Mesenchymal stem cell (in vitro differentiated cells and primary cell): ENCODE data around the gene MATCAP1.

Source experiments
- DNase-seq: peaks from one replicate; pipeline ENCODE4 v3.0.0-alpha.2; 2013
- H2AFZ ChIP-seq: one replicate; pipeline ENCODE4 v1.6.1; 2013; ENCODE audit warnings: low read depth, mild to moderate bottlenecking, control low read depth, inconsistent platforms, low read length, moderate library complexity
- H2AK5ac ChIP-seq: 2 replicates; pipeline ENCODE4 v1.6.1; 2013; ENCODE audit warnings: low read length, moderate library complexity, mild to moderate bottlenecking, inconsistent platforms; ENCODE audit not compliant: severe bottlenecking
- H2BK120ac ChIP-seq: one replicate; pipeline ENCODE4 v1.6.1; 2013; ENCODE audit warnings: low read depth, mild to moderate bottlenecking, inconsistent platforms, low read length, moderate library complexity
- H2BK12ac ChIP-seq, 2 experiments: one replicate each; pipeline ENCODE4 v1.6.1; 2013; ENCODE audit warnings: inconsistent platforms in 2 of 2, low read length in 2 of 2, mild to moderate bottlenecking in 2 of 2, moderate library complexity in 2 of 2, control low read depth in 1 of 2
- H2BK15ac ChIP-seq: one replicate; pipeline ENCODE4 v1.6.1; 2013; ENCODE audit warnings: mild to moderate bottlenecking, low read depth, inconsistent platforms; ENCODE audit not compliant: poor library complexity, severe bottlenecking
- H2BK5ac ChIP-seq: 2 replicates; pipeline ENCODE4 v1.6.1; 2013; ENCODE audit warnings: low read depth, mild to moderate bottlenecking, low read length, control low read depth, inconsistent platforms; ENCODE audit not compliant: poor library complexity, severe bottlenecking
- H3K14ac ChIP-seq, 2 experiments: one replicate each; pipeline ENCODE4 v1.6.1; 2013; ENCODE audit warnings: inconsistent platforms in 2 of 2, low read length in 2 of 2, control low read depth in 1 of 2, mild to moderate bottlenecking in 1 of 2, moderate library complexity in 1 of 2
- H3K18ac ChIP-seq, 2 experiments: one replicate each; pipeline ENCODE4 v1.6.1; 2013; ENCODE audit warnings: inconsistent platforms in 2 of 2, low read length in 2 of 2, control low read depth in 1 of 2, low read depth in 1 of 2, mild to moderate bottlenecking in 1 of 2
- H3K23ac ChIP-seq, 2 experiments: one replicate each; pipeline ENCODE4 v1.6.1; 2013; ENCODE audit warnings: inconsistent platforms in 2 of 2, low read length in 2 of 2, mild to moderate bottlenecking in 2 of 2, moderate library complexity in 2 of 2, control low read depth in 1 of 2
- H3K27ac ChIP-seq: 2 replicates; pipeline ENCODE4 v1.5.1; 2013; ENCODE audit warnings: mild to moderate bottlenecking, moderate library complexity, low read length, control low read depth, inconsistent platforms; ENCODE audit not compliant: poor library complexity, severe bottlenecking
- H3K27me3 ChIP-seq, 2 experiments: 2 replicates each; pipeline versions ENCODE4 v1.6.1 to v1.7.0; 2013; ENCODE audit warnings: low read length in 2 of 2, mild to moderate bottlenecking in 2 of 2, moderate library complexity in 2 of 2, control low read depth in 1 of 2, inconsistent platforms in 1 of 2; ENCODE audit not compliant: control insufficient read depth in 1 of 2, insufficient read depth in 1 of 2
- H3K36me3 ChIP-seq, 2 experiments: 2 replicates each; pipeline versions ENCODE4 v1.6.1 to v1.7.0; 2013; ENCODE audit warnings: low read length in 2 of 2, control low read depth in 1 of 2, inconsistent platforms in 1 of 2, low read depth in 1 of 2, mild to moderate bottlenecking in 1 of 2; ENCODE audit not compliant: insufficient read depth in 2 of 2, control insufficient read depth in 1 of 2
- H3K4ac ChIP-seq, 2 experiments: one replicate each; pipeline ENCODE4 v1.6.1; 2013; ENCODE audit warnings: inconsistent platforms in 2 of 2, low read length in 2 of 2, mild to moderate bottlenecking in 2 of 2, moderate library complexity in 2 of 2, control low read depth in 1 of 2, low read depth in 1 of 2
- H3K4me1 ChIP-seq: 2 replicates; pipeline ENCODE4 v1.6.1; 2013; ENCODE audit warnings: low read depth, low read length, control low read depth; ENCODE audit not compliant: control insufficient read depth, insufficient read depth
- H3K4me2 ChIP-seq: 2 replicates; pipeline ENCODE4 v1.6.1; 2013; ENCODE audit warnings: low read length, mild to moderate bottlenecking, inconsistent platforms; ENCODE audit not compliant: poor library complexity, severe bottlenecking
- H3K4me3 ChIP-seq, 2 experiments: 2 replicates each; pipeline versions ENCODE4 v1.5.1 to v1.7.0; 2013; ENCODE audit warnings: low read length in 2 of 2, mild to moderate bottlenecking in 2 of 2, control low read depth in 1 of 2, low read depth in 1 of 2; ENCODE audit not compliant: insufficient read depth in 1 of 2
- H3K79me1 ChIP-seq: replicated peaks from 2 replicates; pipeline ENCODE4 v1.6.1; 2013; ENCODE audit warnings: mild to moderate bottlenecking, control low read depth, low read length, inconsistent platforms; ENCODE audit not compliant: poor library complexity, severe bottlenecking
- H3K9ac ChIP-seq: 2 replicates; pipeline ENCODE4 v1.7.0; 2013; ENCODE audit warnings: mild to moderate bottlenecking, low read length, moderate library complexity
- H3K9me3 ChIP-seq: 2 replicates; pipeline ENCODE4 v1.7.0; 2013; ENCODE audit warnings: mild to moderate bottlenecking, low read length; ENCODE audit not compliant: control insufficient read depth
- H4K8ac ChIP-seq: one replicate; pipeline ENCODE4 v1.6.1; 2013; ENCODE audit warnings: inconsistent platforms, mild to moderate bottlenecking, low read length, moderate library complexity
- H4K91ac ChIP-seq: one replicate; pipeline ENCODE4 v1.6.1; 2013; ENCODE audit warnings: mild to moderate bottlenecking, low read length, inconsistent platforms
- WGBS: methylation state at CpG from one replicate; pipeline ENCODE4 v1.1.7; 2013; ENCODE audit warnings: mixed read lengths; 5-methylcytosine and 5-hydroxymethylcytosine counted together

Gene MATCAP1

GRCh38 chr16:67206129-67206837 lies 22.5 kb upstream of the MATCAP1 start:
- Histone ChIP-seq H2AFZ (no peak overlapping the region), H3K9ac (no peak overlapping the region), H4K91ac (no peak overlapping the region), H3K27ac (no peak overlapping the region), H3K36me3 (peaks cover 16 to 50% of the 10 kb centered on the region in 2 experiments), H4K8ac (no peak overlapping the region), H3K18ac (no peak overlapping the region), H2BK12ac (no peak overlapping the region), H3K4me1 (peaks cover 23% of the 10 kb centered on the region), H3K4me2 (no peak overlapping the region), H3K4ac (no peak overlapping the region), H3K27me3 (no peaks in the 10 kb centered on the region), H2AK5ac (no peak overlapping the region), H2BK120ac (no peak overlapping the region), H3K23ac (no peak overlapping the region), H2BK5ac (no peak overlapping the region), H3K9me3 (no peaks in the 10 kb centered on the region), H2BK15ac (no peak overlapping the region), H3K4me3 (no peak overlapping the region), H3K79me1 (peaks cover 1% of the 10 kb centered on the region), H3K14ac (no peak overlapping the region)
- WGBS = 97% methylated on average over 8 of the region's 8 CpGs
- DNase-seq = no peak

- Histone ChIP-seq H3K79me1 (peaks cover 7% of the 10 kb centered on the region), H3K4me1 (peaks cover 25% of the 10 kb centered on the region), H2BK120ac (no peak overlapping the region), H3K23ac (no peak overlapping the region), H4K91ac (no peak overlapping the region), H3K36me3 (peaks cover 3 to 56% of the 10 kb centered on the region in 2 experiments), H2BK15ac (no peak overlapping the region), H3K27me3 (no peaks in the 10 kb centered on the region), H3K4me3 (no peak overlapping the region), H2AK5ac (no peak overlapping the region), H3K18ac (no peak overlapping the region), H2BK5ac (no peak overlapping the region), H3K9ac (no peak overlapping the region), H3K4ac (no peak overlapping the region), H4K8ac (no peak overlapping the region), H3K4me2 (no peak overlapping the region), H2BK12ac (no peak overlapping the region), H3K27ac (no peak overlapping the region), H2AFZ (no peak overlapping the region), H3K9me3 (no peaks in the 10 kb centered on the region), H3K14ac (no peak overlapping the region)
- no peak for DNase-seq
- 94% methylated on average over 4 of the region's 4 CpGs for WGBS
These were observed 20.3 kb upstream of the MATCAP1 start for GRCh38 chr16:67204076-67204475.

GRCh38 chr16:67202956-67203493 lies 19.3 kb upstream of the MATCAP1 start:
- H2BK12ac ChIP-seq = no peak overlapping the region
- DNase-seq = no peak
- peaks cover 27% of the 10 kb centered on the region for H3K4me1 ChIP-seq
- H3K27me3 ChIP-seq = no peaks in the 10 kb centered on the region
- H3K79me1 ChIP-seq = peaks cover 9% of the 10 kb centered on the region
- no peak overlapping the region for H2BK120ac ChIP-seq
- WGBS = 95% methylated on average over 23 of the region's 23 CpGs
- no peak overlapping the region for H3K23ac ChIP-seq
- H3K4me2 ChIP-seq = no peak overlapping the region
- no peak overlapping the region for H3K18ac ChIP-seq
- no peak overlapping the region for H4K8ac ChIP-seq
- H2AK5ac ChIP-seq = no peak overlapping the region
- H3K9me3 ChIP-seq = no peaks in the 10 kb centered on the region
- no peak overlapping the region for H2BK15ac ChIP-seq
- no peak overlapping the region for H3K4me3 ChIP-seq
- no peak overlapping the region for H2BK5ac ChIP-seq
- H4K91ac ChIP-seq = no peak overlapping the region
- H3K27ac ChIP-seq = no peak overlapping the region
- no peak overlapping the region for H2AFZ ChIP-seq
- H3K36me3 ChIP-seq = peaks cover 11 to 65% of the 10 kb centered on the region in 2 experiments
- H3K4ac ChIP-seq = no peak overlapping the region
- no peak overlapping the region for H3K14ac ChIP-seq
- no peak overlapping the region for H3K9ac ChIP-seq

GRCh38 chr16:67202426-67202825 lies 18.7 kb upstream of the MATCAP1 start:
- Histone ChIP-seq H2BK15ac (no peak overlapping the region), H3K79me1 (peaks cover 13% of the 10 kb centered on the region), H3K4me1 (peaks cover 26% of the 10 kb centered on the region), H3K4me3 (no peak overlapping the region), H2BK120ac (no peak overlapping the region), H2BK5ac (no peak overlapping the region), H4K91ac (no peak overlapping the region), H3K18ac (no peak overlapping the region), H3K27ac (no peak overlapping the region), H3K23ac (no peak overlapping the region), H4K8ac (no peak overlapping the region), H3K14ac (no peak overlapping the region), H3K9me3 (no peaks in the 10 kb centered on the region), H3K4me2 (no peak overlapping the region), H3K9ac (no peak overlapping the region), H2AK5ac (no peak overlapping the region), H3K27me3 (no peaks in the 10 kb centered on the region), H2AFZ (no peak overlapping the region), H3K4ac (no peak overlapping the region), H3K36me3 (peaks cover 17 to 71% of the 10 kb centered on the region in 2 experiments), H2BK12ac (no peak overlapping the region)
- WGBS = 97% methylated on average over 12 of the region's 12 CpGs
- DNase-seq = no peak
